OCI-LY3 (cell line): Measurements from ENCODE around the gene ITGA6.

Source experiments
- H2AFZ ChIP-seq: fragments of 200-600, 300-600 bp; shearing (Covaris generic); 2 replicates; pipeline ENCODE4 v1.6.0; 2014; ENCODE audit warnings: antibody characterized with exemption, low read depth, low read length
- H3K27ac ChIP-seq: fragments of 200-600, 300-600 bp; sonication (generic); 2 replicates; pipeline ENCODE4 v1.5.1; 2014; ENCODE audit warnings: mild to moderate bottlenecking, low read length, moderate library complexity, mixed read lengths
- H3K27me3 ChIP-seq: fragments of 200-600, 300-600 bp; sonication (generic); 2 replicates; pipeline ENCODE4 v1.6.1; 2014; ENCODE audit warnings: low read depth, low read length, mixed read lengths
- H3K36me3 ChIP-seq: fragments of 200-600, 300-600 bp; sonication (generic); replicated peaks from 2 replicates; pipeline ENCODE3; 2014; ENCODE audit warnings: low read depth, low read length, mixed read lengths
- H3K4me1 ChIP-seq: fragments of 300-600, 200-600 bp; sonication (generic); 2 replicates; pipeline ENCODE4 v1.6.1; 2014; ENCODE audit warnings: low read length, mixed read lengths
- H3K4me2 ChIP-seq: fragments of 200-600, 300-600 bp; sonication (generic); 2 replicates; pipeline ENCODE4 v1.6.1; 2014; ENCODE audit warnings: low read length, mixed read lengths
- H3K4me3 ChIP-seq: fragments of 300-600, 200-600 bp; sonication (generic); 2 replicates; pipeline ENCODE4 v1.5.1; 2014; ENCODE audit warnings: antibody characterized with exemption, mild to moderate bottlenecking, low read length, moderate library complexity
- H3K79me2 ChIP-seq: fragments of 300-600, 200-600 bp; shearing (Covaris generic); 2 replicates; pipeline ENCODE4 v1.6.1; 2014; ENCODE audit warnings: mild to moderate bottlenecking, low read length, mixed read lengths
- H3K9ac ChIP-seq: fragments of 300-600, 200-600 bp; shearing (Covaris generic); 2 replicates; pipeline ENCODE4 v1.6.0; 2014; ENCODE audit warnings: mild to moderate bottlenecking, low read length, moderate library complexity
- H3K9me3 ChIP-seq: fragments of 200-600, 300-600 bp; shearing (Covaris generic); 2 replicates; pipeline ENCODE4 v1.6.1; 2014; ENCODE audit warnings: low read length, mixed read lengths; ENCODE audit not compliant: insufficient read depth
- H4K20me1 ChIP-seq: fragments of 200-600, 300-600 bp; sonication (generic); 2 replicates; pipeline ENCODE4 v1.6.1; 2016; ENCODE audit warnings: low read length, mixed read lengths; ENCODE audit not compliant: insufficient read depth
- CTCF ChIP-seq: fragments of 200-600, 300-600 bp; sonication (generic); IDR thresholded peaks from 2 replicates; pipeline ENCODE4 v1.5.1; 2014; ENCODE audit warnings: antibody characterized with exemption, low read length, low read depth
- EZH2phosphoT487 ChIP-seq: fragments of 200-600 bp; shearing (Covaris generic); IDR thresholded peaks from 2 replicates; pipeline ENCODE4 v1.6.1; 2018; ENCODE audit warnings: antibody characterized with exemption, mixed run types, low read depth

The ITGA6 gene

GRCh38 chr2:172429301-172429968 lies 2.0 kb downstream of the ITGA6 start:
- no peak overlapping the region for H3K4me2 ChIP-seq
- no peak overlapping the region for H3K9ac ChIP-seq

GRCh38 chr2:172430027-172430426 lies 2.6 kb downstream of the ITGA6 start:
- H3K36me3 ChIP-seq: no peaks in the 10 kb centered on the region
- H3K27ac ChIP-seq: no peak overlapping the region
- H3K79me2 ChIP-seq: no peaks in the 10 kb centered on the region
- no peak overlapping the region for H3K4me2 ChIP-seq
- no peaks in the 10 kb centered on the region for H3K4me1 ChIP-seq
- no peak overlapping the region for H2AFZ ChIP-seq
- H3K9me3 ChIP-seq: no peaks in the 10 kb centered on the region
- H4K20me1 ChIP-seq: no peaks in the 10 kb centered on the region
- peaks cover 71% of the 10 kb centered on the region for H3K27me3 ChIP-seq
- TF ChIP-seq CTCF: no peak
- no peak for TF ChIP-seq EZH2phosphoT487
- no peak overlapping the region for H3K4me3 ChIP-seq
- no peak overlapping the region for H3K9ac ChIP-seq

More at GRCh38 chr2:172429301-172429968, 2.0 kb downstream of the ITGA6 start:
- TF ChIP-seq CTCF (no peak), EZH2phosphoT487 (no peak)
- Histone ChIP-seq H2AFZ (no peak overlapping the region), H3K4me1 (no peaks in the 10 kb centered on the region), H4K20me1 (no peaks in the 10 kb centered on the region), H3K27me3 (peaks cover 74% of the 10 kb centered on the region), H3K79me2 (no peaks in the 10 kb centered on the region), H3K27ac (no peak overlapping the region), H3K36me3 (no peaks in the 10 kb centered on the region), H3K9me3 (no peaks in the 10 kb centered on the region), H3K4me3 (no peak overlapping the region)

GRCh38 chr2:172430678-172431077 lies 3.3 kb downstream of the ITGA6 start:
- H3K9ac ChIP-seq: no peak overlapping the region
- H3K27ac ChIP-seq: no peak overlapping the region
- H3K27me3 ChIP-seq: peaks cover 73% of the 10 kb centered on the region
- no peaks in the 10 kb centered on the region for H4K20me1 ChIP-seq
- no peak overlapping the region for H2AFZ ChIP-seq
- no peaks in the 10 kb centered on the region for H3K79me2 ChIP-seq
- no peaks in the 10 kb centered on the region for H3K36me3 ChIP-seq
- no peaks in the 10 kb centered on the region for H3K4me1 ChIP-seq
- TF ChIP-seq CTCF: no peak
- TF ChIP-seq EZH2phosphoT487: no peak
- no peaks in the 10 kb centered on the region for H3K9me3 ChIP-seq
- H3K4me3 ChIP-seq: no peak overlapping the region
- no peak overlapping the region for H3K4me2 ChIP-seq

- Histone ChIP-seq H4K20me1 (no peaks in the 10 kb centered on the region), H3K4me2 (no peak overlapping the region), H2AFZ (no peak overlapping the region), H3K4me3 (no peak overlapping the region), H3K79me2 (no peaks in the 10 kb centered on the region), H3K9me3 (no peaks in the 10 kb centered on the region), H3K27ac (no peak overlapping the region), H3K9ac (no peak overlapping the region), H3K36me3 (no peaks in the 10 kb centered on the region), H3K4me1 (no peaks in the 10 kb centered on the region), H3K27me3 (peaks cover 76% of the 10 kb centered on the region)
- TF ChIP-seq EZH2phosphoT487 (no peak), CTCF (no peak)
Measured at GRCh38 chr2:172431463-172431862, 4.1 kb downstream of the ITGA6 start.
